ENCODE results near the gene OR2F2.

Gene OR2F2

DNA sequence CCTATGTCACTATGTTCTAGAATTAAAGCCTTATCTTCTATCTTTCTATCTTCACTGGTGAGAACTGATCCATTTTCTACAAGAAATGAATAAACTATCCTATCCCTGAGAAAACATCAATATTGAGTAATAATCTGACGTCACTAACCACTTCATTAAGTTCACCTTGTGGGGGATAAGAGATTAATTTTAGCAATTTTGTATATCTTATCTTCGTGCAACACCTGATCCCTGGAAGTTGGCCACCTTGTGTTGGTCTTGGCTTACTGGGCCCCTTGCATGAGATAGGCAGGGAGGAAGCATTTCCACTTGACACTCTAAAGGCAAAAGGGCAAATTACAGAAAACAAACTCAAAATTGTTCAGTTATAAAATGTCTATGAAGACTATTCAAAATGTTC lies 45.0 kb downstream of the OR2F2 start:
- no peak for DNase-seq (ENCODE audit: low read depth)

DNA sequence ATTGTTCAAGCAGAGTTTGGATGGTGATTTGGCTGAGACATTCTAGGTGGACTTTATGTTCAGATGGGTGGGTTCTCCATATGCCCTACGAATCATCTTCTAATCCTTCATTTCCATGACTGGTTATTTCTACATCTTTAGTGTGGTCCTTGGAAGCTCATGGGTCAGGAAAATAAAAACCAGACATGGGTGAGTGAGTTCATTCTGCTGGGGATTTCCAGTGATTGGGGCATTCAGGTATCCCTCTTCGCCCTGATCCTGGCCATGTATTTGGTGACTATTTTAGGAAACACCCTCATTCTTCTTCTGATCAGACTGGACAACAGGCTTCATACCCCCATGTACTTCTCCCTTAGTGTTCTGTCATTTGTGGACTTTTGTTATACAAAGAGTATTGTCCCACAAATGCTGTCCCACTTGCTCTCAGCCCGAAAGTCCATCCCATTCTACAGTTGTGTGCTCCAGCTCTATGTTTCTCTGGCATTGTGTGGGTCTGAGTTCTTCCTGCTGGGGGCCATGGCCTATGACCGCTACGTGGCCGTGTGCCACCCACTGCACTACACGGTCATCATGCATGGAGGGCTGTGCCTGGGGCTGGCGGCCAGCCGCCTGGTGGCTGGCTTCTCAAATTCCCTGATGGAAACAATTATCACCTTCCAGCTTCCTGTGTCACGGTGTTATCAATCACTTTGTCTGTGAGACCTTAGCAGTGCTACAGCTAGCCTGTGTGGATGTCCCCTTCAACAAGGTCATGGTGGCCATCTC lies 45.9 kb downstream of the OR2F2 start:
- DNase-seq (ENCODE audit: low read depth): no peak

DNA sequence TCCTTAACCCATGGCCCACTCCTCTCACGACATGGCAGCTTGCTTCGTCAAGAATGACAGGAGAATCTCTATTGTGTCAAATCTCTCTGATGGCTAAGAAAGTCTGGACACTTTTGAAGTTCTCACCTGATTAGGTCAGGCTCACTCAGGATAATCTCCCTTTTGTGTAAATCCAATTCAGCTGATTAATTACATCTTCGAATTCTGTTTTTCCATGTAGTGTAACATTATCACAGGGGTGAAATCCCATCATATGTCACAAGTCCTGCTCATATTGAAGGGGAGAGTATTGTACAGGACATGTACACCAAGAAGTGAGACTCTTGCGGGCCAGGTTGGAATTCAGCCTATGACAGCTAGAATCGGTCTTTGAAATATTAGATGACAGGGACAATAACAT lies 48.9 kb downstream of the OR2F2 start:
- DNase-seq (ENCODE audit: low read depth): no peak
